ENCODE results near the gene ARHGEF28. TPM values are rescaled to one million over a fixed set of nuclear protein-coding genes. Genes with fewer than 3 reads are reported as not detected.
A peak's percentile ranks its signal among the peaks of the same experiment; 100 is the strongest.

The ARHGEF28 gene
- total and polyA plus RNA-seq, 2 of the 13 experiments (the other 11 are each of a cell fraction or from before 2014, with no cell fraction given) = 17.4 to 34.1 TPM

DNA sequence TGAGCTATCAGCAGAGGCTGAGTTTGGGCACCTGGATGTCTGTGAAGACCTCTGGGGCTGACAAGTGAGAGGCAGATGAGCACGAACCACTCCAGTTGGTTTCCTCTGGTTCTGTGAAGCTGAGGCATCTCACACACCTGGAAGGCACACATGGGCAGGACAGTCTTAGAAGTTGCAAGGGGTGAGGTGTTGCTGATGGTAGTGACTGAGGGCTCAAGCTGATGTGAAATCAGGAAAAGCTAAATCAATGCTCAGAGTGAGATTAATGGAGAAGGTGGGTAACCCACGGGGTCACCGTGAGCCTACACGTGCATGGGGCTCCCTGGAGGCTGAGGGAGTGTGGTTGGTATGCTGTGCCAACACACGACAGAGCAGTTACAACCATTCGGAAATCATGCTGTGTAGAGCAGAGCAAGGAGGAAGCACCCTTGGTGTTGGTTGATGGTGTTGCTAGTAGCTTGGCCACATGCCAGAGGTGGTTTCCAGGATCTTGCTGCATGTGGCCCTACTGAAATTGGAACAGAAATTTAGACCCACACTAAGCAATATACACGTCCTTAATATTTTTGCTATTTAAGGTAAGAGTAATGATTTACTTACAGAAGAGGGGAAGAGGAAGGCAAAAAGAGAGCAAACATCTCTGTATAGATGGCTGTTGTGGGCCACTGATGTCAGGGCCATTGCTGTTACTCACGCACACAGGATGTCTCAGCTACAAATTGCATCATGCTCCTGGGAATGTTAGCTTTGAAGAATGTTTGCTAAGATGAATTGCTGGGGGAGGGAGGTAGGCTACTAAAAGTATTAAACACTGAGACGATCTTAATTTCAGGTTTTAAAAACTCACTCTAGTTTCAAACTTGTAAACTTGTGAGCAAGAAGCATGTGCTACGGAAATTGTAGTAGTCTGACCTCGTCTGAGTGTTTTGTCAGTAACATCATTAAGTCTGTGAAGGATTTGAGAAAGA lies 170.5 kb downstream of the ARHGEF28 start (continued):
- TF ChIP-seq, protein P1, sequence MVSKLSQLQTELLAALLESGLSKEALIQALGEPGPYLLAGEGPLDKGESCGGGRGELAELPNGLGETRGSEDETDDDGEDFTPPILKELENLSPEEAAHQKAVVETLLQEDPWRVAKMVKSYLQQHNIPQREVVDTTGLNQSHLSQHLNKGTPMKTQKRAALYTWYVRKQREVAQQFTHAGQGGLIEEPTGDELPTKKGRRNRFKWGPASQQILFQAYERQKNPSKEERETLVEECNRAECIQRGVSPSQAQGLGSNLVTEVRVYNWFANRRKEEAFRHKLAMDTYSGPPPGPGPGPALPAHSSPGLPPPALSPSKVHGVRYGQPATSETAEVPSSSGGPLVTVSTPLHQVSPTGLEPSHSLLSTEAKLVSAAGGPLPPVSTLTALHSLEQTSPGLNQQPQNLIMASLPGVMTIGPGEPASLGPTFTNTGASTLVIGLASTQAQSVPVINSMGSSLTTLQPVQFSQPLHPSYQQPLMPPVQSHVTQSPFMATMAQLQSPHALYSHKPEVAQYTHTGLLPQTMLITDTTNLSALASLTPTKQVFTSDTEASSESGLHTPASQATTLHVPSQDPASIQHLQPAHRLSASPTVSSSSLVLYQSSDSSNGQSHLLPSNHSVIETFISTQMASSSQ (IDR thresholded peaks at IDR 0.05; ENCODE audit: low read depth) = peak; percentile 59; the same call in 1 of the 2 replicates
- TF ChIP-seq, protein P1 (CRISPR knock-in tag; IDR thresholded peaks at IDR 0.05; ENCODE audit: borderline replicate concordance) = peak; percentile 24; the same call in 1 of the 2 replicates
- TF ChIP-seq ZFP62 (CRISPR knock-in tag; IDR thresholded peaks at IDR 0.05) (no peak), NR2F6 (IDR thresholded peaks at IDR 0.05) (peak; percentile 43; the same call in 1 of the 2 replicates), NR2F6 (CRISPR knock-in tag; IDR thresholded peaks at IDR 0.05) (peak; percentile 80), CSRNP1 (CRISPR knock-in tag; IDR thresholded peaks at IDR 0.05) (no peak), HOXD1 (CRISPR knock-in tag; IDR thresholded peaks at IDR 0.05) (0 out of 2 replicates have a peak, but pooled peaks have one; percentile 20), MEIS2 (CRISPR knock-in tag; IDR thresholded peaks at IDR 0.05) (no peak), ZNF496 (CRISPR knock-in tag; IDR thresholded peaks at IDR 0.05; ENCODE audit: insufficient replicate concordance) (no peak), TIGD3 (CRISPR knock-in tag; IDR thresholded peaks at IDR 0.05; ENCODE audit: borderline replicate concordance) (no peak), ETS1 (CRISPR knock-in tag; IDR thresholded peaks at IDR 0.05) (no peak), ZSCAN9 (CRISPR knock-in tag; IDR thresholded peaks at IDR 0.05; ENCODE audit: borderline replicate concordance) (no peak), ZNF7 (CRISPR knock-in tag; IDR thresholded peaks at IDR 0.05) (no peak), PRPF4 (IDR thresholded peaks at IDR 0.05; ENCODE audit: low read depth, low read length, poor library complexity, severe bottlenecking) (no peak), TBX3 (IDR thresholded peaks at IDR 0.05; ENCODE audit: borderline replicate concordance) (no peak), ZFY (CRISPR knock-in tag; IDR thresholded peaks at IDR 0.05) (no peak), SP4 (CRISPR knock-in tag; IDR thresholded peaks at IDR 0.05) (no peak), GFI1 (CRISPR knock-in tag; IDR thresholded peaks at IDR 0.05; ENCODE audit: borderline replicate concordance) (no peak), ZNF232 (CRISPR knock-in tag; IDR thresholded peaks at IDR 0.05; ENCODE audit: borderline replicate concordance) (no peak)
- TF ChIP-seq, protein P2, sequence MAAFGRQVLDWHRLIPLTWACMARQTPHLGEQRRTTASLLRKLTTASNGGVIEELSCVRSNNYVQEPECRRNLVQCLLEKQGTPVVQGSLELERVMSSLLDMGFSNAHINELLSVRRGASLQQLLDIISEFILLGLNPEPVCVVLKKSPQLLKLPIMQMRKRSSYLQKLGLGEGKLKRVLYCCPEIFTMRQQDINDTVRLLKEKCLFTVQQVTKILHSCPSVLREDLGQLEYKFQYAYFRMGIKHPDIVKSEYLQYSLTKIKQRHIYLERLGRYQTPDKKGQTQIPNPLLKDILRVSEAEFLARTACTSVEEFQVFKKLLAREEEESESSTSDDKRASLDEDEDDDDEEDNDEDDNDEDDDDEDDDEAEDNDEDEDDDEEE (CRISPR knock-in tag; IDR thresholded peaks at IDR 0.05) = no peak
